ENCODE data around the gene KNSTRN.

The KNSTRN gene

GRCh38 chr15:40420071-40420713 is 37.7 kb downstream of the KNSTRN start:
- Histone ChIP-seq H3K4me3 (no peak overlapping the region), H3K27ac (no peak overlapping the region)

GRCh38 chr15:40420793-40421192 is 38.3 kb downstream of the KNSTRN start:
- H3K4me3 ChIP-seq, result no peak overlapping the region
- no peak overlapping the region for H3K27ac ChIP-seq

- no peak overlapping the region for H3K4me3 ChIP-seq
- H3K27ac ChIP-seq, result no peak overlapping the region
Measured at GRCh38 chr15:40421246-40422157, 39.0 kb downstream of the KNSTRN start.

- no peak overlapping the region for H3K4me3 ChIP-seq
- H3K27ac ChIP-seq, result no peak overlapping the region
Measured at GRCh38 chr15:40424483-40425115, 42.1 kb downstream of the KNSTRN start.

- no peak overlapping the region for H3K27ac ChIP-seq
- no peak overlapping the region for H3K4me3 ChIP-seq
Measured at GRCh38 chr15:40425681-40426080, 43.2 kb downstream of the KNSTRN start.

GRCh38 chr15:40427188-40427587 is 44.7 kb downstream of the KNSTRN start:
- Histone ChIP-seq H3K4me3 (no peak overlapping the region), H3K27ac (no peak overlapping the region)

GRCh38 chr15:40428185-40428584 is 45.7 kb downstream of the KNSTRN start:
- H3K27ac ChIP-seq, result no peak overlapping the region

GRCh38 chr15:40429068-40429710 is 46.7 kb downstream of the KNSTRN start:
- Histone ChIP-seq H3K4me3 (no peak overlapping the region), H3K27ac (no peak overlapping the region)

More at GRCh38 chr15:40428185-40428584, 45.7 kb downstream of the KNSTRN start:
- H3K4me3 ChIP-seq, result no peak overlapping the region

- Histone ChIP-seq H3K4me3 (no peak overlapping the region), H3K27ac (no peak overlapping the region)
Measured at GRCh38 chr15:40430271-40430805, 47.8 kb downstream of the KNSTRN start.

- Histone ChIP-seq H3K27ac (no peak overlapping the region), H3K4me3 (no peak overlapping the region)
Measured at GRCh38 chr15:40435023-40435709, 52.6 kb downstream of the KNSTRN start.

GRCh38 chr15:40435710-40436089 is 53.2 kb downstream of the KNSTRN start:
- H3K4me3 ChIP-seq, result peak overlapping the region in 5 of 7 experiments; percentile 8 to 27 (median 20)
- H3K27ac ChIP-seq, result peak overlapping the region in 1 of 21 experiments; percentile 40

GRCh38 chr15:40436116-40436891 is 53.8 kb downstream of the KNSTRN start:
- H3K27ac ChIP-seq, result peak overlapping the region in 1 of 21 experiments; percentile 40
- H3K4me3 ChIP-seq, result peak overlapping the region in 6 of 7 experiments; percentile 8 to 27 (median 14)

- Histone ChIP-seq H3K27ac (peak overlapping the region in 1 of 21 experiments; percentile 21), H3K4me3 (peak overlapping the region in 1 of 7 experiments; percentile 24)
Measured at GRCh38 chr15:40436892-40437751, 54.6 kb downstream of the KNSTRN start.

GRCh38 chr15:40437752-40438687 is 55.5 kb downstream of the KNSTRN start:
- Histone ChIP-seq H3K27ac (no peak overlapping the region), H3K4me3 (no peak overlapping the region)

- Histone ChIP-seq H3K27ac (no peak overlapping the region), H3K4me3 (no peak overlapping the region)
Measured at GRCh38 chr15:40438712-40439111, 56.2 kb downstream of the KNSTRN start.

- H3K27ac ChIP-seq, result peak overlapping the region in 6 of 21 experiments; percentile 11 to 72 (median 25)
- H3K4me3 ChIP-seq, result peak overlapping the region in 6 of 7 experiments; percentile 78 to 95 (median 90)
Measured at GRCh38 chr15:40439461-40439959, 57.0 kb downstream of the KNSTRN start.
